Esophagus mucosa (tissue), 1 donor: ENCODE results near the gene ZNF132. TPM values are rescaled to one million over a fixed set of nuclear protein-coding genes. Genes with fewer than 3 reads are reported as not detected.
"Not testable (repeated sequence)": the region's sequence is repeated elsewhere in the genome, so short reads cannot be mapped to it uniquely, and the experiment has no call there.

Experiments
- ATAC-seq: fragments of 200-7000 bp; cut with Tn5 transposase; one replicate; pipeline ENCODE4 v1.9.1; 2020
- total RNA-seq: library from RNA; stranded (reverse); gene quantifications from one replicate; pipeline ENCODE4 v1.2.4, GENCODE V29; 2023
- donor health status: DM: yes; HTN: yes; CAD: no.

ZNF132 gene
- total RNA-seq, 1 donor from 2014 or later, result 1.0 TPM

- ATAC-seq, result peak; percentile 96
These were observed 27.0 kb upstream of the ZNF132 start, which contains the start of gene ZNF324 for GRCh38 chr19:58466760-58467589. TSS of gene ZNF324 (plus strand) at chr19:58467080. CDS start at chr19:58469186, 2,106 bp downstream.

- ATAC-seq, result no peak
These were observed 26.3 kb upstream of the ZNF132 start for GRCh38 chr19:58466089-58466759.

GRCh38 chr19:58460039-58460438 is 20.1 kb upstream of the ZNF132 start:
- ATAC-seq, result peak; percentile 79

DNA sequence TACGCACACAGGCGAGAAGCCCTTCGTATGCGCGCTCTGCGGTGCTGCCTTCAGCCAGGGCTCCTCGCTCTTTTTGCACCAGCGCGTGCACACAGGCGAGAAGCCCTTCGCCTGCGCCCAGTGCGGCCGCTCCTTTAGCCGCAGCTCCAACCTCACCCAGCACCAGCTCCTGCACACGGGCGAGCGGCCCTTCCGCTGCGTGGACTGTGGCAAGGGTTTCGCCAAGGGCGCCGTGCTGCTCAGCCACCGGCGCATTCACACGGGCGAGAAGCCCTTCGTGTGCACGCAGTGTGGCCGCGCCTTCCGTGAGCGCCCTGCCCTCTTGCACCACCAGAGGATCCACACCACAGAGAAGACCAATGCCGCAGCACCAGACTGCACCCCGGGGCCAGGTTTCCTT is 16.2 kb upstream of the ZNF132 start:
- ATAC-seq, result no peak

DNA sequence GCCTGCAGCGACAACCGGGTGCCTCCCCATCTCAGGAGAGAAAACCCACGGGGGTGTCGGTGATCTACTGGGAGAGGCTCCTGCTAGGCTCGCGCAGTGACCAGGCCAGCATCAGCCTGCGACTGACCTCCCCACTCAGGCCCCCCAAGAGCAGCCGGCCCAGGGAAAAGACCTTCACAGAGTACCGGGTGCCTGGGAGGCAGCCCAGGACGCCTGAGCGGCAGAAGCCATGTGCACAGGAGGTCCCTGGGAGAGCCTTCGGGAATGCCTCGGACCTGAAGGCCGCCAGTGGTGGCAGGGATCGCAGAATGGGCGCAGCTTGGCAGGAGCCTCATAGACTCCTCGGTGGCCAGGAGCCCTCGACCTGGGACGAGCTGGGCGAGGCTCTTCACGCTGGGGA is 15.4 kb upstream of the ZNF132 start:
- ATAC-seq, result no peak

- ATAC-seq, result no peak
These were observed 13.8 kb upstream of the ZNF132 start for GRCh38 chr19:58453743-58454142.

GRCh38 chr19:58451358-58452101 is 11.6 kb upstream of the ZNF132 start, which contains the start of gene ZNF324B:
TSS of gene ZNF324B (plus strand) at chr19:58451622. CDS start at chr19:58453702, 2,080 bp downstream.
- peak; percentile 97 for ATAC-seq

GRCh38 chr19:58450856-58451357 is 11.0 kb upstream of the ZNF132 start:
- ATAC-seq, result peak; percentile 34

- ATAC-seq, result not testable (repeated sequence)
These were observed 10.0 kb upstream of the ZNF132 start for GRCh38 chr19:58449980-58450379.

- not testable (repeated sequence) for ATAC-seq
These were observed 8.9 kb upstream of the ZNF132 start for GRCh38 chr19:58448860-58449259.

- ATAC-seq, result not testable (repeated sequence)
These were observed 3.0 kb upstream of the ZNF132 start for GRCh38 chr19:58442986-58443385.

- peak; percentile 3 for ATAC-seq
These were observed 603 bp upstream of the ZNF132 start for GRCh38 chr19:58440556-58440955.

DNA sequence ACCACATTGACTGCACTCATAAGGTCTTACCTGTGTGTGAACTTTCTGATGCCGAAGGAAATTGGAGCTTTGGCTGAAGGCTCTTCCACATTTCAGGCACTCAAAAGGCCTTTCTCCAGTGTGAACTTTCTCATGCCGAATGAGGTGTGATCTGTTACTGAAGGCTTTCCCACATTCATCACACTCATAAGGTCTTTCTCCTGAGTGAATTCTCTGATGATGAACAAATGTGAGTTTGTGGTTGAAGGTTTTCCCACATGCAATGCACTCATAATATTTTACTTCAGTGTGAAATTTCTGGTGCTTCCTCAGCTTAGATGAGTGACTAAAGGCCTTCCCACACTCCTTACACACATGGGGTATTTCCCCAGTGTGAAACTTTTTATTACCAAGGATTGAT is 5.7 kb downstream of the ZNF132 start:
- no peak for ATAC-seq

- ATAC-seq, result no peak
These were observed 10.2 kb downstream of the ZNF132 start for GRCh38 chr19:58429745-58430144.

GRCh38 chr19:58428617-58429016 is 11.3 kb downstream of the ZNF132 start:
- ATAC-seq, result peak; percentile 92

- no peak for ATAC-seq
These were observed 22.9 kb downstream of the ZNF132 start for GRCh38 chr19:58417071-58417470.

DNA sequence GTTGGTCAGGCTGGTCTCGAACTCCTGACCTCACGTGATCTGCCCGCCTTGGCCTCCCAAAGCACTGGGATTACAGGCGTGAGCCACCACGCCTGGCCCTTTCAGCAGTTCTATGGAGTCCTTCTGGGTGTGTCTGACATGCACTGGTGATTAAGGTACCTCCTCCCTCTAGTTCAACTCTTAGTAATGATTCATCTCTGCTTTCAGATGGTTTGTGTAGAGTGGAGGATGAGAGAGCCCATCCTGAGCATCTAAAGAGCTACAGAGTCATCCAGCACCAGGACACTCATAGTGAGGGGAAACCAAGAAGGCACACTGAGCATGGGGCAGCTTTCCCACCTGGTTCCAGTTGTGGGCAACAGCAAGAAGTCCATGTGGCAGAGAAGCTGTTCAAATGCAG is 23.3 kb downstream of the ZNF132 start:
- ATAC-seq, result peak; percentile 40

- peak; percentile 12 for ATAC-seq
These were observed 30.8 kb downstream of the ZNF132 start for GRCh38 chr19:58409010-58409790.

DNA sequence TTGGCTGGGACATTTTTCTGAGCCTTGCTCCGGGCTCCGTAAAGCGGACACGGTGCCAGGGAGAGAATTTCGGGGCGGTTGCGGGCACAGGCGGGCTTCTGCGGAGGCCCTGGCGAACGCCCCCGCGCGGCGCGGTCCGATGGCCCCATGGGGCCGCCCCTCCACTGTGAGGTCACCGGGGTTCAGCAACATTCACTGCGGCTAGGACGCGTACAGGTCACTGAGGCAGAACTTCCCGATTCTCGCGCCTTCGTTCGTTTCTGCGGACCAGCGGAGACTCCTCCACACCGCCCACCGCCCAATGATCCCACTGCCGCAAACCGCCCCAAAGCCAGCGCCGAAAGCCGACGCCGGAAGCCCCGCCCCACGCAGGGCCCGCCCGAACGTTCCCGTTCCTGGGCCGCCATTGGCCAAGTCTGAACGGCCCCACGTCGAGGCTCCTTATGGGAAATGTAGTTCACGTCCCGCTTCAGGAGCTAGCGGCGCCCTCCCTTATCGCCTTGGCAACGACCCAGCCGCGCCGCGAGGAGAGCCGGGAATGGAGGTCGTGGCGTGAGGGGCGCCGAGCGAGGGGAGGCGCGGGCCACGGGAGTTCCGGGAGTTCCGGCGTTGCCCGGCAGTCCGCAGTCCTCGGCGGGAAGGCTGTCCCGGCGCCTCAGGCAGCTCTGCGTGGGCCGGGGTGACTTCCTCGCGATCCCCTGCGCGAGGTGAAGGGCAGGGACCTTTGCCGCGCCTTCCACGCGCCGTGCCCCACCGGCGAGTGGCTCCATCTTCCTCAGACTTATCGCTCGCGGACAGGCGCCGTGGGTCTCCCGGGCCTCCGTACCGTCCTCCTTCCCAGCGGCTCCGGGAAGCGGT is 31.6 kb downstream of the ZNF132 start, which contains the start of gene ZNF584:
TSS of gene ZNF584 (plus strand) at position 498 of the 858 bp plus-strand sequence. CDS start 499 bp downstream, outside the sequence.
- ATAC-seq, result peak; percentile 95

GRCh38 chr19:58407658-58408151 is 32.2 kb downstream of the ZNF132 start:
- peak; percentile 42 for ATAC-seq
